Activated CD4-positive, alpha-beta T cell treated with anti-CD3 and anti-CD28 coated beads, Interleukin-2, amount 50 U/mL, for 4 hours (primary cell): ENCODE results near the gene TPSD1.

Source experiments
- DNase-seq, 2 experiments: peaks; one replicate each; pipeline ENCODE4 v3.0.0-alpha.2; 2020

TPSD1 gene

GRCh38 chr16:1301562-1301961 lies 45.7 kb downstream of the TPSD1 start:
- DNase-seq, result no peak

- DNase-seq, result no peak
Observed at GRCh38 chr16:1305823-1306222, 50.0 kb downstream of the TPSD1 start.

- DNase-seq, result no peak
Observed at GRCh38 chr16:1306334-1306733, 50.5 kb downstream of the TPSD1 start.

GRCh38 chr16:1308036-1308976 lies 52.4 kb downstream of the TPSD1 start:
- no peak for DNase-seq
